GM19467 (cell line): ENCODE results near the gene RBMS1.
"Not testable (repeated sequence)": the region's sequence is repeated elsewhere in the genome, so short reads cannot be mapped to it uniquely, and the experiment has no call there.

Experiments used
- ATAC-seq: cut with Tn5 transposase; IDR thresholded peaks from one replicate; pipeline ENCODE4 v1.9.1; 2021; ENCODE audit warnings: mild to moderate bottlenecking, moderate library complexity; ENCODE audit not compliant: unreplicated experiment

Gene RBMS1

DNA sequence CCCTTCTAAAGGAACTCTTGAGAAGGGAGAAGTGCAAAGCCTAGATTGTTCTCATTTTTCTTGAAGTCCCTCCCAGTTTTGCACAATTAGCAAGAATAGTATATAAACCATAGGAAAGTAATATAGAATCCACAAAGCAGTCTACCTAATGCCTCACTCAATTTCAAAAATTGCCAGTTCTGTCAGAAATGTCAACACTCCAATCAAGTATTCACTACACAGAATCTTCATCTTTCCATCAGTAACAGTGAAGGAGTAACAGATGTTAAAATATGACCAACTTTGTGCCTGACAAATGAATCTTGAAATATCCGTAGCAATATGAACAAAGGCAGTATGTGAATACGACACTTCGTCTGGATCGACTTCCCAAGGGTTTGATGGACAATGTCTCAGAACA lies 56.3 kb downstream of the RBMS1 start:
- no peak for ATAC-seq

DNA sequence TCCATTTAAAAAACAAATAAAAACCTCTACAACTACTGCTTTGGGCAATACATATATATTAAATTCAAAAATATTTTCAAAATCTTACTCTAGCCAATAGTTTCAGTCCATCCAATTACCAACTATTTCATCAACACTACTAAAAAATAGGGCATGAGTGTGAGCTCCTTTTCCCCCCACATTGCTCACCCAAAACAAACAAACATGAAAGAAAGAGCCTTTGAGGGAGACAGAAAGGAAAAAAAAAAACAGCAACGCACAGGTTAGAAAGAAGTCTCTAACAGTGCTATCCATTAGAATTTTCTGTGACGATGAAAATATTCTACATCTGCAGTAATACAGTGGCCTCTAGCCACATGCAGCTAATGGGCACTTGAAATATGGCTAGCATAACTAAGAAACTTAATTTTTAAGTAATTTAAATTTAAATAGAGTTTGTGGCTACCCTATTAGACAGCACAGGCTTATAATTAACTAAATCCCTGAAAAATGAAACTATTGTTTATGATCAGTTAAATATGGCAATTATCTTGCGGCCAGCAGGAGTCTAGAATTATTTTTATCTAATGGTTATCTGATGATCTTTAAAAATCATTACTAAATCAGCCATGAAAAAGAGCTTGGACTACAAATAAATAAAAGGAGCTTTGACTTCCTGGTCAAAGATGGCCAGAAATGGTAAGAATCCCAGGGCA lies 59.2 kb downstream of the RBMS1 start:
- no peak for ATAC-seq

DNA sequence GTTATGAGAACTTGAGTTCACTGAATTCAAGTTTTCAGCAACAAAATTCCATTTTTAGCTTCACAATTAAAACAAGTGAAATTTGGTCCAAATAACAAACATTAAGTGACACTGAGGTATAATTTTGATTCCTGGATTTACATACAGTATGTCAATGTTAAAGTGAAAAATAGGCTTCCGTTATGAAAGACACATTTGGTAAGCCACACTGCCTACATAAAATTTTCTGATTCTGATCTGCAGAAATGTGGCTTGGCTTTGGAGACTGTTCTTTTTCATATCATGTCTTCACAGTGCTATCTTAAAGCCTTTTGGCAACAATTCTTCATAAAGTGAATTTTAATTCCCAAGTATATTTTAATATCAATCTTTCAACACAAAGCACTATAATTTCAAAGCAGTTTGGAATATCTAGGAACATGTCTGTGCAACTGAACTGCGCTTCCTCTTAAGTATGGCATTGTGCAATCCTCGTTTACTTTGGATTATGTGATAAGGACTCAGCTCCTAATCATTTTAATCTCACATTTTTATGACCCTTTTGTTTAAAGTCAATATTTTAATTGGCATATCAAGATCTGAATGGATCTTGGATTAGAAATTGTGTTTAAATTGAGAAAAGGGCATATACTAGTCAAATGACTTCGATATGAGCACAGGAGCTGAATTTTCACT lies 60.0 kb downstream of the RBMS1 start:
- ATAC-seq = no peak

DNA sequence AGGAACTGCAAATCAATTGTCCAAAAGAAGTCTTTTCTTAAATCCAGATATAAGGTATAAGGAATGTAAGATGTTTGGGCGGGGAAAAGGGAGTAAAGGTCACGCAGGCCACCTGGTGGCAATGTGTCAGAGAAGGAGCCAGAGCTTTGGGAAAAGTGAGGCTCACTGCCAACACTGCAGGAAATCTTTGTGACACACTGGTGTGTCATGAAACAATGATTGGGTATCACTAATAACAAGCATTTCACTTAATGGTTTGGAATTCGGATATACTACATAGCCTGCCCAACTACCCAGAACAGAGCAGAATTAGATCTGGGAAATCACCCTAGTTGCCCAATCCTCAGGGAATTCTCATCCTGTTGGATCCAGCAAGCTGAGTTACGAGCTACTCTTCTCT lies 61.0 kb downstream of the RBMS1 start:
- no peak for ATAC-seq

DNA sequence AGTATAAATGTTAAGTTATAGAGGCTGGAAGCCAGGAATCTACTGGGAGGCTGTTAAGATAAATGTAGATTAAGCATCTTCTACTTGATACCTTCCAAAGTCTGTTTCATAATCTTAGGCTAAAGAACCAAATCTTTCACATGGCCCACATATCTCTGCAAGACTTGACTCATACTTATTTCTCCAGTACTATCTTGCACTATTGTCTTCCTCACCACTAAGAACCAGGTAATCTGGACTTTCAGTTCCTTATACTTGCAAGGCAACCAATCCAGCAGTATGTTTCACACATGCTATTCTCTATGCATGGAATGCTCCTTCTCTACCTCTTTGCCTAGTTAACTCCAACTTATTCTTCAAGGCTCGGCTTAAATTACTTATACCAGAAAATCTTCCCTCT lies 62.2 kb downstream of the RBMS1 start:
- no peak for ATAC-seq

DNA sequence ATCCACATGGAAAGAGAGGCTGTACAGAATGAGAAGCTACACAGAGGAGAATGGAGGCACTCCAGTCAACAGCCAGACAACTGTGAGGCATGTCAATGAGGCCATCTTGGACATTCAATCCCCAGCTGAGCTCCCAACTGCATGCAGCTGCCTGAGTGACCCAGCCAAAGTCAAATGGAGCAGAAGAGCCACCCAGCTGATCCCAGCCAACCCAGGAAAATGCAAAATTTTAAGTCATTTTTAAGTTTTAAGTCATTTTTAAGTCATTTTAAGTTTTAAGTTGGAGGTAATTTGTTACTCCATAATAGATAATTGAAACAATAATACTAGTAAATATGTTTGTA lies 63.6 kb downstream of the RBMS1 start:
- no peak for ATAC-seq

DNA sequence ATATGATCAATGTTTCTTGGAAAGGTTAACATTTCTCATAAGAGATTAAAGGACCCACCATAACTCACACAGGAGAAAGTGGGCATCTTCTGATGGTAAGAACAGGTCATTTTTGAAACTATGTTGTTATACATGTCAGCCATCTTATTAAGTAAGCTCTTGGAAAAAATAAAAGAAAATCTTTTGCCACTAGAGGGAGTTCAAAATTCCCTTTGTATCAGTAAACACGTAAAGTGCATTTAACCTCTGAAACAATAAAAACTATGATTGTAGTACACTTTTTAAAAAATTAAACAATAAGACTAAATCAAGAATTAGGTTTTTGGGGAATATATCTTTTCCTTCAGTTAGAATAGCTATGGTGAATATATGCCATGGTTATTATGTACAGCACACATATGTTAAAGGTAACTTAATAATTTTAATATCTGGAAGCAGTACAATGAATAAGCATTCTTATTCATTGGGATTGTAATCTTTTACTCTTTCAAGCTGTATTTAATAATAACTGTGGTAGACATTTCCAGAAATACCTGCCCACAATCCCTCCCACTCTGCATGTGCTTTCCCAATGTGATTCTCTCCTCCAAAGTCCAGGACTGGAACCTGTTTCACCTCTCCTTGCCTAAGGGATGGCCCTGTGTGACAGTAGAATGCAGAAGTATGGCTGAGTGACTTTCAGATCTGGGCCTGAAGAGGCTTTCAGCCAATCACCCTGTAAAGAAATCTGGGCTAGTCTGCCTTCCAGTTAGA lies 64.2 kb downstream of the RBMS1 start:
- no peak for ATAC-seq

DNA sequence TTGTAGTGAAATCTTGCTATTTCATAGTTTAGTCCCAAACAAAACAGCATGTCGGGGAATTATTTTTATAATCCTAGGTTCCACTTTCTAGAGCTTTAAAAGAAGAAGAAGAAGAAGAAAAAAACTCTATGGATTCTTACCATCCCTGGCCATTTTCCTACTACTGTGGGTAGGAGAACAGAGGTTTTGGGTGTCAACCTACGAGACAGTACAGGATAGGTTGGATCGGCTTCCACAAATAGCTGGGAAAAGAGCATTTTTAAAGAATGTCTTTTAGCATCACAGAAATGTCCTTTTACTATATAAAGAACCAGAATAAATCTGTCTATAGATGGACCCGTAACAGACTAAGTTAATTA lies 65.2 kb downstream of the RBMS1 start:
- ATAC-seq = no peak

DNA sequence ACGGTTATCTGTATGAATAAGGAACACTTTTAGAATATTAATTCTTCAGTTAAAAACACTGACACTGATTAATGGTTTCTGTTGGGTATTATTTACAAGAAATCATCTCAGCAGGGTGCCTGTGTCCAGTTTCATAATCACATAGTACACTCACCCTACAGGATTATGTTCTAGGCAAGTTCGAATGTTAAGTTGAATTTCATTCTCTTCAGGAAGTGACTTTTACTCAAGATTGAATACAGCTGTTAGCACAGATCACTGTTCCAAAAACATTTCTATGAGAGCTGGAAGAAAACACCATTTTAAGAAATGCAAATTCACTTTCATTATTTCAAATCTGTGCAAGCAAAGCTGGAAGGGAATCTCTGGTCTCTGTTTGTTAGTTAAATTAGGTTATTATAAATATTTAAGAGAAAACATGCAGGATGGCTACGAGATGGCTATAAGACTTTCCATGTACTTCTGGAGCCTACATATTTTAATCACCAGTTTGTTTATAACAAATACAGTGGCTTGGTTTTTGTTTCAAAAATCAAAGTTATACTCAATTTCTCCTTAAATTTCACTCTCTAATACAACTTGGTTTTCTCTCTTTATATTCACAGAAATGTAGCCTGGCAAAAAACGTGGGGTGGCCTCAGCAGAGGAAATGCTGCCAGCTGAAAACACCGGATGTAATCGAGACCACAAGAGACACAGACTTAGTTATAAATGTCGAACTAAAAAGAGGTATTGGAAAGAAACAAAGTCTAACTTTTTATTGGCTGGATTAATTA lies 65.8 kb downstream of the RBMS1 start:
- peak; percentile 72 for ATAC-seq

DNA sequence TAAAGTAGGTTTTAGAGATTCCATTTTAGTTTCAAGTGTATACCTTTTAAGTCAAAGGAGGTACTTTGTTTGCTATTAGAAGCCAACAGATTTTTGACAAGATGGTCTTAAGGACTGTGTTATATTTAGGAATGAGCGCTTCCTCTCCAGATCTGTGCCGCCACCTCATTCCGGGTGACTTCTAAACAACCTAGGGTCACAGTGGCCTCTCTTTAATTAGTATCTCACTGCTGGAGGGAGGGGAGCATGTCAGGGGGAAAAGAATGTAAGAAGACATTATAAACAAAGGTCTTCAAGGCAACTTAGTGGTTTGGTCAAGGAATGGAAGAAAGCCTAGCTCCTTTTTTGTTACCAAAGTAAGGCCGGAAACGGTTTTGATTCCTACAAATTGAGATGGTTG lies 67.0 kb downstream of the RBMS1 start:
- ATAC-seq = no peak

DNA sequence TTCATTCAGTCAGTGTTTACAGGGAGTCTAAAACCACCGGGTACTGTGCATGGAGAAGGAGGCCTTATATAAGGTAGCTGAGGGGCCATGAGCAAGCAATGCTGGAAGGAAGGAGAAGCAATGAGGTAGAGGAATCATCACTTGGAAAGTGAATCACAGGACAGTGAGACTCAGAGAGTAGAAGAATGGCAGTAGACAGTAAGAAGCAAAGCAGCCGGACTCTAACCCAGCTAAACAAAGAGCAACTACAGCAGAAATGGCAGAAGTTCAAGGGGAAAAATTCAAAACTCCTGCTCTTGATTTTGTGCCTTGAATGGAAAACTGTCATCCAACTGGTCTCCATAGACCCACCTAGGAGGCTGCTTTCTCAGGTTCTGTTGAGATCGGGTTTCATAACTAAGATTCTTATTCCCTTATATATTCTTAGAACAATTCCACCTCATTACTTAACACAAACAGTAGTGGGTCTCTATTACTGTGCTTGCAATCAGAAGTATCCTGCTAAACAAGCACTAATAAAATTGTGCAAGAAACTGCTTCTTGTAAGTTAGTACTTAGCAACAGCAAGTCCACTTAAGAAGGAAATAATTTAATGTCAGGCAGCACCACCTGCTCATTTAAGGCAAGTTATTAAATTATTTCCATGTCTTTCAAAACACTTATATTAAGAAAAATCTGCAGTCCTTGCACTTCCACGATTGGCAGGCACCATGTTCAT lies 68.0 kb downstream of the RBMS1 start:
- no peak for ATAC-seq

DNA sequence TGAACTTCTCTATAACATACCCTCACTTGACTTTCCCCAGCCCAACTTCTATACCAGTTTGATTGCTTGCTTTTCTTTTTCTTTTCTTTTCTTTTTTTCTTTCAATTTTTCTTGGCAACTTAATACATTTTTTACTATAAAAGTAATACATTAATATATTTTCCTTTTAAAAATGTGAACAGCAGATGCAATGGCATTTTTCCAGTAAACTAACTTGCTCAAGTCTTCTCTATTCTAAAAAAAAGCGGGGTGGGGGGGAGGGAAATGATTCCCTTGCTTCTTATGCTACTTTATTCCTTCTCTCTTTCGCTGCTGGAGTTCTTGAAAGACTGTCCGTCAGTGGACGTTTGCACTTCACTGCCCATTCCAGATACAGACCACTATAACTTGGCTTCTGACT lies 70.5 kb downstream of the RBMS1 start:
- ATAC-seq = no peak

DNA sequence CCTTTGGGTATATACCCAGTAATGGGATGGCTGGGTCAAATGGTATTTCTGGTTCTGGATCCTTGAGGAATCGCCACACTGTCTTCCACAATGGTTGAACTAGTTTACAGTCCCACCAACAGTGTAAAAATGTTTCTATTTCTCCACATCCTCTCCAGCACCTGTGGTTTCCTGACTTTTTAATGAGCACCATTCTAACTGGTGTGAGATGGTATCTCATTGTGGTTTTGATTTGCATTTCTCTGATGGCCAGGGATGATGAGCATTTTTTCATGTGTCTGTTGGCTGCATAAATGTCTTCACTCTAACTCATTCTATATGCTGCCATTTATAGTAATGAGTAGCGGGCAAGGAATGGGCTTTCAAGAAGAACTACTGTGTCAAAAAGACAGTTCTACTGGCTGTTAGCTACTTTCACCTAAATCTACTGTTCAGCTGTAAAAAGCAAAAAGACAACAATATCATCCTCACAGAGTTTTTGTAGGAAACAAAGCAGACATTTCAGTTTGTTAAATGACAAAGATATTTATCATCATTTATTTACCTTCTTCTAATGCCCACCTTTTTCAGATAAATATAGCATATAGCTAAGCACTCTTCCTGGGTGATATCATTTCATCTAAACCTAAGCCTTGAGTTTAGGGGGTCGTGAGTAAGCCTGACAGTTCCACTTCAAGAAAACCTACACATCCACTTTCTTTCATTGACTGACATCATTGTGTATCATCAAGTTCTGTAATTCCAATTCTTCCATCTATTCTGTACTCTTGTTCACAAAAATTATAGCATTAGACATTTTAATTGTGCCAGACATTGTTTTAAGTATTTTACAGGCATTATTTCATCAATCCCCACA lies 71.7 kb downstream of the RBMS1 start:
- not testable (repeated sequence) for ATAC-seq

DNA sequence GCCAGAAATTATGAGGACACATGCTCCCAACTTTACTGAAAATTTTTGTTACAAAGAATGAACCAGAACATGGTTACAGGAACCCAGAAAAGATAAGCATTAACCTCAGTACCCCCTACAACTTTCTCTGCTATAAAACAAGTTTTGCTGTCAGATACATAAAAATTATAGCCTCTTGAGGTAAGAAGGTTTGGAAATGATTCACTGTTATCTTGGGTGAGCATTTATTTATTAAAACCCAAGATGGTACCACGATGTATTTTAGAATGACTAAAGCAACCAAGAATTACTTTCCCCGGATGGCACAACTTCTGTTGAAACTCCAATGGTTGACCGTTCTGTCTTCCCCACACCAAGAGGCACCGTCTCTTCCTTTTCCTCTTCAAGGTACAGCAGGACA lies 72.9 kb downstream of the RBMS1 start:
- ATAC-seq = no peak

DNA sequence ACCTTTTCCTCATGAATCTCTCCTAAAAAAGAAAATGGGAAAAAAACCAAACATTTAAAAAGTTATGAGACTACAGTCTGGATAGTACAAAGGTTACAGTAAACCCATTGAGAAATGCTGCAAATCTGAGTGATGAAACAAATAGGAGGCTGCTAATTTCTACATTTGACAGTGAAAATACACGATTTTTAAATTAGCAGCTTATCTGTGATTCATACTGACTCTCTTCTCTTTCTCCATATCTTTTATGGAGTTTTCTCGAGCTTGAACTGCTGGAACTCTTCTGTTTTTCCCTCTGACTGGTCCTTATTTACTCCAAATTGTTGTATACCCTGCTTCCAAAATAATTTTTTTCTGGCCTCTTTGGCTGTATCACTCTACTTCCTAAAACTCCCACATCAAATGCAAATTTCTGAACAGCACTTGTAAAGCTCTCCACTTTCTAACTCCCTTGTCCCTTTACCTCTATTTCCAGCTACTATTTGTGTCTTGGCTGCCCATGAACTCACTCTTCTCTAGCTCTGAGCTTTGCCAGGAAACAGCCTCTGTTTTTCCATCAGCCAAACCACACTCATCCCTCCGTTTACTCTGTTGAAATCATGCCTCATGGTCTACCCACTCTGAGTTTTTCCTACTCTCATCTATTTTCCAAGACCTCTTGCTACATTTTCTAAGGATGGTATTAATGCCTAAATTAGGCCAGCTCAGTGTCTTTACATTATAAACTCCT lies 73.7 kb downstream of the RBMS1 start:
- ATAC-seq = no peak

DNA sequence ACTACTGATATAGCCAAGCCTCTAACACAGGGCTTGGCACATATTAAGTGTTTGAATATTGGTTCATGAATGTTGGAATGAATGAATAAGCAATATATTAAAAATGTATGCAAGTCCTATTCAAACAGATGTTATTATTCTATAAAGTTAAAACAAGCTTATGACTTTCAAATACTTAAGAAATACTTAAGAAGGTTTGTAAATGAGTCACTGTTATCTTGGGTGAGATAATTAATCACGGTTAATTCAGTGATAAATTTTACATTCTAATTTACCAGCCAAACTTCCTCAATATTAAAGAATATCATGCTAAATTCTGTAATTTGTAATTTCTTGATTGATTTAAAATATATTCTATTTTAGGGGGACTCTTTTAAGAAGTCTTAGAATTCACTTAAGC lies 74.8 kb downstream of the RBMS1 start:
- no peak for ATAC-seq

DNA sequence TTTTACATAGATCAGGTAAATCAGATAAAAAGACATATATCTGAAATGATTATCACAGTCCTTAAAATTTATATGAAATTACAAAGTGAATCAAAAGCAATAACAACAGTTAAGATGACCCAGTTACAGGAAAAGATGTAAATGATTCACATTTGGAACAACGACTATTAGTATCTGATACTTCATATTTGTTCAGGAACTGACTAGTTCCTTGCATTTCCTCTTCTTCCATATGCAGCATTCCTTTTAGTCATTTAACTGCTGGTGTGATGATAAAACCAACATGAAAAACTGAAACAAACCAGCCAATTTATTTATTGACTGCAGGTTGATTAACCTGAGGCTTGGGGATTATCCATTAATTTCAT lies 75.2 kb downstream of the RBMS1 start:
- no peak for ATAC-seq

DNA sequence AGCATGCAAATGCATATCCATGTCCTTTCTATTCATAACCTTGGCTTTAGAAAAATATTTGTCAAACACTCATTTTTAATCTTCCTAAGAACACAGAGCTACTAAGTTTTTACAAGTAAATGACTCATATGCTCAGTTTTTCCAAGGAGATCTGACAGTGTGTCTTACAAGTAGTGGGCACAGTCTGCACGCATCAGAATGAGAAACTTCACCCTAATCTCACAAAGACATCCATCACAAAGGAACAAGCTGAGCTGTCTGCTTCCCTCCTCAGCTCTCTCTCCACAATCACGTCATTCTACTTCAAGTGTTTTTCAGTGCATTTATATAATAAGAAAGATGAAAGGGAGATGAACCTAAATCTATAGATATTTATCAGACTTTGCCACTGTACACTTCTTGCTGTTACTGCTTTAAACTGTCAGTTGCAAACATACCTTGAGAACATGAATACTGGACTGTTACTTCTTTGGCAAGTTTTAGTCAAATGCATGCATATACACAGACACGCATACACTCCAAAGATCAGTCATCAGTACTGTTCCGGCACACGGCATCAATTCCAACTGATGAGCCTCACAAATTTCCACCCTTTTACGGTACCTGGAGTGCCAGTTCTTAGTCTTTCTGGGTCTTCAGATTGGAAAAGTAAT lies 75.7 kb downstream of the RBMS1 start:
- ATAC-seq = no peak

DNA sequence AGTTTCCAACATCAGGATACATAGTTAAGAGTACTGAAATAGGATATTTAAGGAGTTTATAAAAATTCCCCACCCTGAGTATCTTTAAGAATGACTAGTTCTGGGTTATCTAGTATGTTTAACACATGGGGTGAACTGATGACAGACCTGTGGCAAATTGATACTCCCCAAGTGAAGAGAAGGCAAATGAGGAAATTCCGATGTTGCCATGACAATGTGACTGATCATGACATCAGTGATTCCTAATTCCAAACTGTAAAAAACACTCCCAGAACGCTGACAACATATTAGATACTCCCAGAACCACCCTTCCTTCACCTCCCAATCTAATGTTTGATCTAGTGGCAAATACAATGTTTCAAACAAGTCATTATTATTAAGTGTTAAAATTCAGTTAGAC lies 77.6 kb downstream of the RBMS1 start:
- no peak for ATAC-seq
